H9 (cell line): Measurements from ENCODE around the gene CCDC78. TPM values are rescaled to one million over a fixed set of nuclear protein-coding genes. Genes with fewer than 3 reads are reported as not detected.

Experiments
- DNase-seq: peaks from one replicate; pipeline ENCODE4 v3.0.0-alpha.2; 2017
- H2AFZ ChIP-seq: one replicate; pipeline ENCODE4 v1.6.1; 2013; ENCODE audit warnings: mild to moderate bottlenecking, low read length, control low read depth, moderate library complexity
- H2AK5ac ChIP-seq: 2 replicates; pipeline ENCODE4 v1.6.1; 2013; ENCODE audit warnings: low read length, control low read depth, mixed read lengths; ENCODE audit not compliant: insufficient read length
- H2BK120ac ChIP-seq: one replicate; pipeline ENCODE4 v1.6.1; 2013; ENCODE audit warnings: low read depth, mild to moderate bottlenecking, low read length, control low read depth, inconsistent platforms; ENCODE audit not compliant: poor library complexity, severe bottlenecking
- H2BK12ac ChIP-seq: 2 replicates; pipeline ENCODE4 v1.6.1; 2013; ENCODE audit warnings: low read length, control low read depth, mixed read lengths, low read depth; ENCODE audit not compliant: insufficient read length
- H2BK15ac ChIP-seq: 2 replicates; pipeline ENCODE4 v1.6.1; 2013; ENCODE audit warnings: low read depth, low read length, control low read depth
- H2BK20ac ChIP-seq: one replicate; pipeline ENCODE4 v1.6.1; 2013; ENCODE audit warnings: low read depth, mild to moderate bottlenecking, low read length, control low read depth, inconsistent platforms; ENCODE audit not compliant: poor library complexity, severe bottlenecking
- H2BK5ac ChIP-seq: 2 replicates; pipeline ENCODE4 v1.6.1; 2013; ENCODE audit warnings: low read length, control low read depth, mixed read lengths; ENCODE audit not compliant: insufficient read length
- H3K14ac ChIP-seq: 2 replicates; pipeline ENCODE4 v1.6.1; 2013; ENCODE audit warnings: low read length, control low read depth; ENCODE audit not compliant: insufficient read depth
- H3K18ac ChIP-seq: 2 replicates; pipeline ENCODE4 v1.6.1; 2013; ENCODE audit warnings: low read depth, mild to moderate bottlenecking, mixed read lengths, low read length, control low read depth; ENCODE audit not compliant: insufficient read length
- H3K23ac ChIP-seq: 2 replicates; pipeline ENCODE4 v1.6.1; 2013; ENCODE audit warnings: low read length, control low read depth, mixed read lengths, low read depth; ENCODE audit not compliant: insufficient read length
- H3K23me2 ChIP-seq: 2 replicates; pipeline ENCODE4 v1.6.1; 2013; ENCODE audit warnings: low read depth, mild to moderate bottlenecking, mixed read lengths, low read length, control low read depth; ENCODE audit not compliant: insufficient read length, poor library complexity, severe bottlenecking
- H3K27ac ChIP-seq: 2 replicates; pipeline ENCODE4 v1.5.1; 2013; ENCODE audit warnings: low read length, control low read depth, mixed read lengths, low read depth; ENCODE audit not compliant: insufficient read length
- H3K27me3 ChIP-seq: 2 replicates; pipeline ENCODE4 v1.6.1; 2013; ENCODE audit warnings: low read length, control low read depth, inconsistent platforms; ENCODE audit not compliant: insufficient read depth
- H3K4ac ChIP-seq: 2 replicates; pipeline ENCODE4 v1.6.1; 2013; ENCODE audit warnings: low read depth, mild to moderate bottlenecking, control low read depth, inconsistent platforms, low read length, moderate library complexity
- H3K4me1 ChIP-seq: 2 replicates; pipeline ENCODE4 v1.6.1; 2013; ENCODE audit warnings: low read length, control low read depth, inconsistent platforms; ENCODE audit not compliant: insufficient read depth
- H3K4me2 ChIP-seq: 2 replicates; pipeline ENCODE4 v1.6.1; 2013; ENCODE audit warnings: low read length, control low read depth, mixed read lengths; ENCODE audit not compliant: insufficient read length, insufficient read depth
- H3K56ac ChIP-seq: 2 replicates; pipeline ENCODE4 v1.6.1; 2013; ENCODE audit warnings: low read depth, mild to moderate bottlenecking, mixed read lengths, low read length, control low read depth; ENCODE audit not compliant: insufficient read length
- H3K79me1 ChIP-seq: 2 replicates; pipeline ENCODE4 v1.6.1; 2013; ENCODE audit warnings: low read depth, mild to moderate bottlenecking, moderate library complexity, low read length, control low read depth, inconsistent platforms; ENCODE audit not compliant: insufficient read depth, poor library complexity, severe bottlenecking
- H3K79me2 ChIP-seq: 2 replicates; pipeline ENCODE4 v1.6.1; 2013; ENCODE audit warnings: low read length, control low read depth, inconsistent platforms; ENCODE audit not compliant: insufficient read depth
- H3K9ac ChIP-seq: 2 replicates; pipeline ENCODE4 v1.6.1; 2013; ENCODE audit warnings: low read length, control low read depth, mixed read lengths; ENCODE audit not compliant: insufficient read length; ENCODE audit errors: extremely low read depth
- H3K9me3 ChIP-seq: one replicate; pipeline ENCODE4 v1.6.1; 2013; ENCODE audit warnings: low read depth, low read length, inconsistent platforms; ENCODE audit not compliant: control insufficient read depth
- H3T11ph ChIP-seq: one replicate; pipeline ENCODE4 v1.6.1; 2013; ENCODE audit warnings: mild to moderate bottlenecking, low read length, control low read depth, inconsistent platforms
- H4K20me1 ChIP-seq: one replicate; pipeline ENCODE4 v1.6.1; 2013; ENCODE audit not compliant: control insufficient read depth, insufficient read length, insufficient read depth
- H4K5ac ChIP-seq: 2 replicates; pipeline ENCODE4 v1.6.1; 2013; ENCODE audit warnings: low read depth, mild to moderate bottlenecking, mixed read lengths, low read length, control low read depth; ENCODE audit not compliant: insufficient read length
- H4K8ac ChIP-seq: replicated peaks from 2 replicates; pipeline ENCODE4 v1.6.1; 2013; ENCODE audit warnings: low read length, control low read depth, mixed read lengths, low read depth; ENCODE audit not compliant: insufficient read length
- H4K91ac ChIP-seq: 2 replicates; pipeline ENCODE4 v1.6.1; 2013; ENCODE audit warnings: low read depth, mild to moderate bottlenecking, moderate library complexity, mixed read lengths, low read length, control low read depth; ENCODE audit not compliant: insufficient read length
- H3K27ac Mint-ChIP-seq, 3 experiments: 2 replicates in 2 of 3; 3 replicates in 1 of 3; pipeline ENCODE4 v1.8.0; 2020 to 2021; ENCODE audit warnings: mixed read lengths in 3 of 3, mild to moderate bottlenecking in 1 of 3, moderate library complexity in 1 of 3
- H3K27me3 Mint-ChIP-seq: 2 replicates; pipeline ENCODE4 v1.8.0; 2021; ENCODE audit warnings: low read depth, mild to moderate bottlenecking, moderate library complexity, mixed read lengths
- H3K36me3 Mint-ChIP-seq, 3 experiments: 2 replicates in 2 of 3; 3 replicates in 1 of 3; pipeline ENCODE4 v1.8.0; 2020 to 2021; ENCODE audit warnings: low read depth in 3 of 3, mixed read lengths in 3 of 3; ENCODE audit not compliant: insufficient read depth in 1 of 3
- H3K4me1 Mint-ChIP-seq, 2 experiments: 2 replicates each; pipeline ENCODE4 v1.8.0; 2020; ENCODE audit warnings: mixed read lengths in 2 of 2
- H3K4me3 Mint-ChIP-seq, 2 experiments: 2 replicates in 1 of 2; 3 replicates in 1 of 2; pipeline ENCODE4 v1.8.0; 2020 to 2021; ENCODE audit warnings: mild to moderate bottlenecking in 2 of 2, mixed read lengths in 2 of 2, moderate library complexity in 1 of 2
- H3K9me3 Mint-ChIP-seq, 2 experiments: 2 replicates in 1 of 2; 3 replicates in 1 of 2; pipeline ENCODE4 v1.8.0; 2020; ENCODE audit warnings: mild to moderate bottlenecking in 2 of 2, mixed read lengths in 2 of 2, moderate library complexity in 1 of 2
- CTCF ChIP-seq: fragments of 200-600 bp; sonication (generic); conservative IDR thresholded peaks from 3 replicates; pipeline ENCODE4 v1.8.0; 2021; ENCODE audit warnings: antibody characterized with exemption, mild to moderate bottlenecking
- WGBS: extraction: QIAGEN DNeasy Blood & Tissue Kit; methylation state at CpG from one replicate; pipeline ENCODE4 v1.1.7; 2013; ENCODE audit warnings: missing lambda C conversion rate, low lambda C conversion rate, mixed read lengths; ENCODE audit not compliant: insufficient read length; ENCODE audit errors: extremely low coverage; 5-methylcytosine and 5-hydroxymethylcytosine counted together
- total RNA-seq: library from RNA; stranded (reverse); gene quantifications from 2 replicates; pipeline ENCODE4 v1.2.1, GENCODE V29; 2021

The CCDC78 gene
- total RNA-seq, 1 experiment from 2014 or later: 12.1 TPM

- Histone ChIP-seq H3K27me3 (no peaks in the 10 kb centered on the region; the same call in 1 of the 2 replicates), H2BK15ac (no peak overlapping the region), H4K20me1 (no peaks in the 10 kb centered on the region), H3K23ac (no peak overlapping the region), H3K79me1 (no peaks in the 10 kb centered on the region), H3K23me2 (peaks cover 10% of the 10 kb centered on the region), H2BK12ac (no peak overlapping the region), H3K27ac (no peak overlapping the region), H3K79me2 (no peaks in the 10 kb centered on the region), H3K18ac (no peak overlapping the region), H3K56ac (no peak overlapping the region), H3K9ac (no peak overlapping the region), H3K14ac (no peak overlapping the region), H4K5ac (no peak overlapping the region), H3K9me3 (no peaks in the 10 kb centered on the region), H3K4me1 (no peaks in the 10 kb centered on the region), H2BK120ac (no peak overlapping the region), H3K4ac (no peak overlapping the region), H4K91ac (no peak overlapping the region), H3K4me2 (peak overlapping the region; percentile 59), H2BK20ac (no peak overlapping the region), H3T11ph (no peak overlapping the region), H2BK5ac (no peak overlapping the region), H2AK5ac (no peak overlapping the region), H2AFZ (no peak overlapping the region), H4K8ac (no peak overlapping the region)
- H3K9me3 Mint-ChIP-seq: no peaks in the 10 kb centered on the region
- no peak for DNase-seq
- no CpG with 5 or more reads among the region's 16 CpGs for WGBS
- H3K27ac Mint-ChIP-seq: peak overlapping the region in 1 of 3 experiments; percentile 79; a peak in 2 of 7 replicates
- H3K4me1 Mint-ChIP-seq: peaks cover 14 to 28% of the 10 kb centered on the region in 2 experiments
- TF ChIP-seq CTCF: peak; percentile 38; the same call in 2 of the 3 replicates
- H3K27me3 Mint-ChIP-seq: peaks cover 25% of the 10 kb centered on the region
- peak overlapping the region; percentile 72 to 88 for H3K4me3 Mint-ChIP-seq
- peaks cover 0 to 5% (median 3%) of the 10 kb centered on the region in 3 experiments; a peak in 1 of 7 replicates for H3K36me3 Mint-ChIP-seq
Measured at GRCh38 chr16:719815-720446, 6.3 kb downstream of the CCDC78 start.
